G401 (cell line): ENCODE data around the gene HNRNPA3. TPM values are rescaled to one million over a fixed set of nuclear protein-coding genes. Genes with fewer than 3 reads are reported as not detected.
A peak's percentile ranks its signal among the peaks of the same experiment; 100 is the strongest.
"Not testable (repeated sequence)": the region's sequence is repeated elsewhere in the genome, so short reads cannot be mapped to it uniquely, and the experiment has no call there.

Experiments
- DNase-seq: peaks from one replicate; pipeline ENCODE4 v3.0.0-alpha.2; 2015; ENCODE audit warnings: low spot score
- in situ Hi-C: cut with HindIII; loops from 2 replicates; pipeline ENCODE4 v1.10.0; 2016; ENCODE audit warnings: low sequenced_read_pairs, mixed read lengths
- total RNA-seq: library from RNA; depleted of rRNA; stranded (reverse); fragments of >200 nt; shearing (Covaris generic); gene quantifications from 2 replicates; pipeline ENCODE4 v1.2.3, GENCODE V29; 2014

HNRNPA3 gene
- total RNA-seq, 1 experiment from 2014 or later: 48.1 TPM

DNA sequence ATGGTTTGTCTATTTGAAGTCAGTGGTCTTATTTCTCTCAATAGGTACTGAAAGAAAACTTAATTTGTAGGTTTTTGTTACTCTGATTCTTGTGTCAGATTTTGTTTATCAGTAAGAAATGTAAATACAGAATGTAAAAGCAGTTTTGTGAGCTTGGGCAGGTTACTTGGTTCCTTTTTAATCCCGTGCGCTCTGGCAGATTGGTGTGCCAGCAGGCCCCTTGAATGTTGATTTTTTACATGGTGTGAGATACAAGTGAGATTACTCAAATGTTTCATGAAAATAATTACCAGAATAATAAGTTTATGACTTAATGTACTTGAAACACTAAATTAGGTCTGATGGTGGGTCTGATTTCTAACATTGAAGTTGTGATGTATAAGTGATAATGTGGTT, 13.4 kb downstream of the HNRNPA3 start:
- in situ Hi-C loops: no loop called here
- DNase-seq: no peak

DNA sequence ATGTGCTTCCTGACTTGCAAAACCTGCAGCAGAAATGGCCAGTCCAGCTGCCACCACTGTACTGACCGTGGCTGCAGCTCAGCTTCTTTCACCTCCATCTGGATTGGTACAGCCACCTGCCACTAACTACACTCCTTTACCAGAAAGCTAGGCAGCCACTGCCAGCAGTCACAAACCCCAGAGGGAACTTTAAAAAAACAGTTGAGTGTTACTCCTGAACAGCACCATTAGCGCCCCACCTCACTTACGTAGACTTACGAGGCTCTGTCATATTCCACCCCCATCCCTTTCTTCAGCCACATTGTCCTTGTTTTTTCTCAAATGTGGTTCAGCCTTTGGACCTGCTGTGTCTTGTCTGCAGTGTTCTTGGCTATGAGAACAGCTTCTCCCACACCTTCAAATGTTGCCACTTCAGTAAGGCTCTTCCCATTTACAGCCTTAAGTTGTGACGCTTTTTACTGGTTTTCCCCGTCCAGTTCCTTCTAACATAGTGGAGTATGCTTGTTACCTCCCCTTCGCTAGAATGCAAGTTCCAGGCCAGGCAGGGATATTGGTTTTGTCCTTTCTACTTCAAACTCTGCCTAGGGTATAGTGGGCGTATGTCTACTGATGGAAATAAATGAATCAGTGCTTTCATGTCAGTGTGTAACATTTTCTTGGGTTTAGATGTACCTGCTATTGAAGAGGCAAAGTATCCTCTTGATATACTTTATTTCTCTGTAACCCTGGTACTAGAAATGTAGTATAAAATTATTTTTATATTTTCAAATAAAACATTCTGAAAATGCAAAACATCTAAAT, 17.0 kb downstream of the HNRNPA3 start:
- in situ Hi-C loops: no loop called here
- DNase-seq: no peak

DNA sequence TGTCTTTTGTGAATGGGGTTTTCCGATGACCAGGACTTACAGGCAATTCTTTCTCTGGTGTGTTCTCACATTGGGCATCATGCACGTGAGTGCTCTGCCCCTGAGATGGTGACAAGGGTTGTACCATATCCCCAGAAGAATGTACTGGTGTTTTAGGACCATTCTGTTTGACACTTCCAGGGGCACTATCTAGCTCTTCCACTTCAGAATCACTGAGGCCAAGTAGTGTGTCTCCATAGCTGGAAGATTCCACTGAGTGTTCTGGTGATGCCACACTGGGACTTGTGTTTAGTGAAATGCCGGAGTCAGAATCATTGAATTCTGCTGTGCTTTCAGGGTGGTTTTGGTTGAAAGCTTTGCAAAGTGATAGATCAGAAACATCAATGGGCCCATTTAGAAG, 18.7 kb downstream of the HNRNPA3 start:
- in situ Hi-C loops: no loop called here
- DNase-seq: no peak

DNA sequence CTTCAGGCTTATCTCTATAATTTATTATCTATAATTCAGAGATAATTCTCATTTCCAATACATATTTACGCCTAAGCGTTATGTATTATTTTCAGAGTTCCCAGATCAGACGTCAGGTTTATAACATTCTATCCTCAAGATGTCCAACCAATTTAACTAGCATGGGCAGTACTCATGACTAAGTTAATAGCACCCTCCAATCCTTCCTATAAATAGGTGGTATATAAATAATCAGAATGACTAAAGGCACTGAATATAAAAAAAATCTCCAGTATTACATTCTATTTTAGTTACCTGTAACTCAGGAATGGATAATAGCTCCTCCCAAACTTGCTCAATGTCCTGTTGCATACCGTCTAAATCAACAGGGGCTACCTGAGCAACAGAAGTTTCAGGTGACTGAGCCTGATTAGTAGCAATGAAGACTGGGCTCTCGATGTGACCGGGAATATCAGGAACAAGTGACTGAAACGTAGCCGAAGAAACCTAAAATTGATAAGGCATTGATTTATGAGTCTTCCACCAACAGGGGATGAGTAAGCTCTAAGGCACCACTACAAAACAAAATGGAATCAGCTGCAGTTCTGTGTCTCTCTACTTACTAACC, 19.6 kb downstream of the HNRNPA3 start:
- no peak for DNase-seq
- in situ Hi-C loops: no loop called here

DNA sequence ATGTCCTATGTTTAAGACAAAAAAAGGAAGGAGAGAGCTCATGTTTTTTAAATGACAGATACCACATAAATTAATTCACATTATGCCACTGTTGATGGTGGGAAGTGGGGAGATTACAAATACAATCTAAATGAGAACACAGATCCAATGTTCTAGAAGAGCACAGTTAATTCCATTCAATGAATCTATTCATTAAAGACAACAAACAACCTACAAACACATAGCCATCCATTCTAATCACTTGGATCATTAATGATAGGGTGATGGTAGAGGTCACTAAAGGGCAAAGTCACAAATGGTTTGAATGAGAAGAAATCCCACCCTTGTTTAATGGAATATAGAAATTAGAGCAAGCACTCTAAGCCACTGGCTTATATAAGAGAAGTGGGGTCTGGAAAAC, 21.7 kb downstream of the HNRNPA3 start:
- DNase-seq: no peak
- in situ Hi-C loops: no loop called here

DNA sequence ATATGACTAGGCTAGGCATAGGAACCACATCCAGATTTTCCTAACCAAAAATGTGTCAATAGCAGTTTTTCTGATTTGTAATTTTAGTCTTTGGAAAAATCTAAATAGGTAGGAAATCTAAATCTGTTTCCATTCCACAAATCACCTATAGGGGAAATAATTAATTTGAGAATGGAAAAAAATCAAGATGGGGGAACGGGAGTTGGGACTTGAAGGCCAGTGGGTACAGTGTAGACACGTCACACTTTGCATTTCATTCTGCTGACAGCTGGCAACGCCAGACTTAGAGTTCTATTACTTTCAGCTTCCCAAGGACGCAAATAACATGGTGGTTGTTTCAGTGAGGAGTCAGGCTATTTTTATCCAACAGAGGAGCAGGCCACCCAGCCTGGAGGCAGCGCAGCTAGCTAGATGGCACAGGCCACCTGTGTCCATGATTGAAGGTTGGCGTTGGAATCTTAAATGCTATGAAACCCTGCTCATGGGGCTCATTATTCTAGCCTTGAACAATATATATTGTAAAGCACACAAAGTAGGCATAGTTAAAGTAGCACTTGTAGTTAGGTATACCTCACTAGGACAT, 23.4 kb downstream of the HNRNPA3 start:
- DNase-seq: no peak
- in situ Hi-C loops: no loop called here

DNA sequence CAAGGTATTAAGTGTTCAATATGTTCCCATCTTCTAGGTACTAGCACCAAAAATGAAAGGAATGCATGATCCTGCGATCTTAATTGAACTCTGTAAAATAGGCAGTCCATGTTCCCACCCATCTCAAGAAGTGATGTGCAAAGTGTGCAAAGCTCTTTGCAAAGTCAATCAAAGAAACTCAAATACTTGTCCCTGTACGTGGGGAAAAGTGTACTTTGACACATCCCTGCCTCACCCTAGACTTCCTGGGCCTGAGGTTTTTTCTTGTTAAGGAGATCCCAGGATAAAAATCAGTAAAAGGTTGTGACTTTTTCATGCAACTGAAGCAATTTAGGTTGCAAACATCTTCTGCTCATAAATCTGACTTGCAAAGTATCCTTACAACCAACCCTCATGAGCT, 25.3 kb downstream of the HNRNPA3 start:
- in situ Hi-C loops: no loop called here
- no peak for DNase-seq

GRCh38 chr2:177239053-177239452, 26.5 kb downstream of the HNRNPA3 start:
- in situ Hi-C loops: no loop called here

DNA sequence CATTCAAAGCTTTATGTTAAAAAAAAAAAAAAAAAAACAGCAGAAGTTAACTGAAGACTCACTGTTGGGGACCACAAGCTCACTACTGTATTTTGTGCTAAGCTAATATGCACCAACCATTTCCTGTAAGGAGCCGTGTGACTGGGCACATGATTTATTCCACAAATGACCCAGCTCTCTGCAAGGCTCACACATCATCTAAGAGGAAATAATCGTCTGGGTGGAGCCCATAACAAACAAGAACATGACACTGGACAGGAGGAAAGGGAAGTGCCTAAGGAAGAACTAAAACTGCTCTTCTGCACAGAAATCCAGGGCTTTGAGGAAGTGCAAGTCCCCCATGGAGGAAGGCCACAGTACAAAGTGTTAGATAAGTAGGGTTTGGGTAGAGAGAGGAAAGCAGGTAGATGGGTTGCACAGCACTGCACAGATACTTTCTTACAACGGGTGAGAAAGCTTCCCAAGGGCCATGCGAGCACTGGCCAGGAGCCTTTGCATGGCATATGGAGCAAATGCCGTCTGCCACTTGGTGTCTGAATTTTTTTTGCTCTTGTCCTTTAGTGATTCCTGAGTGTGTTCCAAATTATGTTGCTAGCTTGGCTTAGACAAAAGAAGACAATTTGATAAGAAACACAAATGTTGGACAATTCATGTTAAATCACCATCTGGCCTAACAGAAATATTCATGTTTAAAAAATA, 27.5 kb downstream of the HNRNPA3 start:
- peak; percentile 92 for DNase-seq
- in situ Hi-C loops: no loop called here

More at GRCh38 chr2:177239053-177239452, 26.5 kb downstream of the HNRNPA3 start:
- no peak for DNase-seq

DNA sequence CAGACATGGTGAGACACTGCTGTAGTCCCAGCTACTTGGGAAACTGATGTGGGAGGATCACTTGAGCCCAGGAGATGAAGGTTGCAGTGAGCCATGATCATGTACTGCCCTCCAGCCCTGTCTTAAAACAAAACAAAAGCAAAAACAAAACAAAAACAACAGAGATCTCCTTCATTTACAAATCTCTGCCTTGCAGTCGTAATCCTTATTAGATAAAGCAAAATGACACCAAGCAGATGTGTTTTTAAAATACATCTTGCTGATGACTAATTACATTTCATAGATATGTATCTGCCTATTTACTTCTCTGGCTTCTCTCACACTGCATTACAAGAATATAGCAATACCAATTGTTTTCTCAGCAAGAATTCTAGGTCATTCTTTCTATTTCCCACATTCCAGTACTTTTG, 29.1 kb downstream of the HNRNPA3 start:
- in situ Hi-C loops: no loop called here
- DNase-seq: no peak

DNA sequence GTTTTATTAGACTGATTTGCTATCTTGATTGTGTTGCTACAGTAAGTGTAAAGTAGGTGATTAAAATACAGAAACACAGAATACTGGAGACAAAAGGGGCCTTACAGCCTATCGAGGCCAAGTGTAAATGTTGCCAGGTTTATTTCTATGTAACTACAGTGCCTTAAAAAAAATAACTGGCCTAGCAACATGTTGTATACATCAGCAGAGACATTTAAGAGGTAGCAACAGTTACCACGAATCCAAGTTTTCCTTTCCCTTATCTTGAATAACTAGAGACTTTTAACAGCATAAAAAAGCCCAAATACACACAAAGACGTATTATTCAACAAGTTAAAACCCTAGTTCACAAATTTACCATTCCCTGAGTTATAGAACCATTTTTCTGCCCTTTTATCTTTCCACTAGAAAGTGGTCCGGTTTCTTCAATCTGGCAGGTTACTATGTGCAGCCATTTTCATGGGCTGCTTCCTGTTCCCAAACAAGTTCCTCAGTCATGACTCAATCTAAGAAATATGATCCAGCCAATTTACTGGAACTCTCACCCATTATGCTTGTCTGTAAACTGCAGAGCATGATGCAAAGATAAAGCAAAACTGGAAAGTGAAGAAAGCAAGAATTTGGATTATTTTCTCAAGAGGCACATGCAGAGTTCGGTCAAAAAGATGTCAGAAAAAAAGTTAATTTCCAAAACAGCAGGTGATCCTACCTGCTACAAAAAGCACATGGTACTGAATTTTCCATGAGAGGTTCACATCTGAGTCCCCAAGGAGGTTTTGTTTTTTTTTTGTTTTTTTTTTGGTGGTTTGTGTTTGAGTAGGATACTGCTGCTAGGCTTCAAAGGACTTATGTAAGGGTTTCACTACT, 29.8 kb downstream of the HNRNPA3 start:
- peak; percentile 32 for DNase-seq
- in situ Hi-C loops: no loop called here

- no peak for DNase-seq
- in situ Hi-C loops: no loop called here
These were observed 30.5 kb downstream of the HNRNPA3 start for GRCh38 chr2:177243073-177243472.

DNA sequence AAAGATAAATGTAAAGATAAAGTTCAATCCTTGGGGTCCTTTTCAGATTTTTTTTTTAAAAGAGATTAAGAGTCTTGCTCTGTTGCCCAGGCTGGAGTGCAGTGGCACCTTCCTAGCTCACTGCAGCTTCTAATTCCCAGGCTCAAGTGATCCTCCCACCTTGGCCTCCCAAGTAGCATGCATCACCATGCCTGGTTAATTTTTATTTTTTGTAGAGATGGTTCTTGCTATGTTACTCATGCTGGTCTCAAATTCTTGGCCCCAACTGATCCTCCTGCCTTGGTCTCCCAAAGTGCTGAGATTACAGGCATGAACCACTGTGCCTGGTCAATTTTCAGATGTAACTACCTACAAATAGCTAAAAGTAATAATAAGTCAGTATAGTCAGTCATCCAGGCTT, 30.9 kb downstream of the HNRNPA3 start:
- no peak for DNase-seq

DNA sequence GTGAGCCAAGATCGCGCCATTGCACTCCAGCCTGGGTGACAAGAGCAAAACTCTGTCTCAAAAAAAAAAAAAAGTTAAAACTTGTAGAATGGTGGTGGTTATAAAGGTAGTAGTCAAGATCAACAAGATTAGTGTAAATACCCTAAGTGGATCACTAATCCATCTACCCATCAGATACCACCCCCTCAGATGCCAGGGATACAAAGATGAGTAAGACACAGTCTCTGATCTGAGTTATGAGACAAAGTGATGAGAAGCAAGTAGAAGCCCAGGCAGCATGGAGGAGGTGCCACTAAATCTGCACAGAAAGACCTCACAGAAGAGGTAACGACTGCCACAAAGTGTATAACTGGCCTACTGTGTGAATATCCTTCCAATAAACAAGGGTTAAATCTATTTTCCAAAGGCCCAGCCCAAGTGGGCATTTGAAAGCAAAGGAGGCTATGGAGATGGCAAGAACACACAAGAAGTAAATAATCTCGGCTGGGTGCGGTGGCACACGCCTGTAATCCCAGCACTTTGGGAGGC, 31.7 kb downstream of the HNRNPA3 start:
- in situ Hi-C loops: no loop called here
- no peak for DNase-seq

More for the DNA sequence above, 30.9 kb downstream of the HNRNPA3 start:
- in situ Hi-C loops: no loop called here

GRCh38 chr2:177245010-177245422, 32.4 kb downstream of the HNRNPA3 start:
- in situ Hi-C loops: no loop called here
- DNase-seq: no peak

DNA sequence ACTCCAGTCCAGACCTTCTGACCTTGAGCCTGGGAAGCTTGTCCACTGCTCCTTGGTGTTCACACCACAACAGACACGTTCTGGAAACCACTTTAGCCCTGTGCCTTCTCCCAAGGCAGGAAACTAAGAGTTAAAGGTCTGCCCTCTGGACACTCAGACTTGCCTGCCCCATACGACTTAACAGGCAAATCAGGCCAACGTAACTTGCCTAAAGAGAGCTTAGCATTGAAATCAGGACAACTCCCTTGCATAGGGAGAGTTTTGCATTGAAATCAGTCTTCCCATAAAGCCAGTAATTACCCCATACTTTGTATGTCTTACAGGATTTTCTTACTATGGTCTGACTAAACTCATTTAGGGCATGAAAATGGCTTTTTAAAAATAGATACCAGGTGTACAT, 33.4 kb downstream of the HNRNPA3 start:
- no peak for DNase-seq
- in situ Hi-C loops: no loop called here

GRCh38 chr2:177246523-177247030, 34.0 kb downstream of the HNRNPA3 start:
- DNase-seq, in situ Hi-C loops: not testable (repeated sequence)

DNA sequence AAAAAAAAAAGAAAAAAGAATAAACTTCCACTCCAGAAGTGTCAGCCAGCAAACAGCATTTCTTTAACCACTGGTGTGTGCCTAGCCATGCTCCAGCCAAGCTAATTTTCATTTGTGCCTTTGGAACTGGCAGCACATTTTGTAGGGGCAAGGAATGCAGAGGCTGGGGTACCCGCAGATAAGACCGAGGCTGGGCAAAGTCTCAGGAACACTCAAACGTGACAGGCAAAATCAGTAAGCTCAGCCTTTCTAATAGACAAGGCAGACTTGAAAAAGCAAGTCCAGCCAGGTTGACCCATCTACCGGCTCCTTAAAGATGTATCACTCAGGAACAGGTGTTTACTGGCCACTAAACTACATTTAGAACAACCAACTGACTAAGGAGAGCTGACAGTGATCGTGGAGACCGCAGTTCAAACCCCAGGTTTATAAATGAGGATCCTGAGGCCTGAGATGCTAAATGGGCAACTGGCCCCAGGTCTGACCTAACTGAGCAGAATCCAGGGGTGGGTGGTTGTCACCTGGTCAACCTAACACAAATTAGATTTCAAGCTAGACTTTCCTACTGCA, 35.2 kb downstream of the HNRNPA3 start:
- in situ Hi-C loops: no loop called here
- no peak for DNase-seq
